CD4-positive, alpha-beta T cell treated with Interleukin-15 for 4 hours (primary cell): ENCODE data around the gene PDK2.

Source experiments
- DNase-seq: peaks from one replicate; pipeline ENCODE4 v3.0.0-alpha.2; 2020; ENCODE audit warnings: low spot score

The PDK2 gene

GRCh38 chr17:50149417-50150353 is 54.5 kb downstream of the PDK2 start:
- peak; percentile 46 for DNase-seq

- no peak for DNase-seq
These were observed 55.3 kb downstream of the PDK2 start, which contains the start of gene PPP1R9B for GRCh38 chr17:50150354-50151040. TSS of gene PPP1R9B (minus strand) at chr17:50150677. CDS start at chr17:50150513, 164 bp downstream.

- peak; percentile 86 for DNase-seq
These were observed 56.1 kb downstream of the PDK2 start for GRCh38 chr17:50151041-50151936.

- peak; percentile 52 for DNase-seq
These were observed 56.9 kb downstream of the PDK2 start for GRCh38 chr17:50151937-50152547.

- DNase-seq: no peak
These were observed 57.6 kb downstream of the PDK2 start for GRCh38 chr17:50152736-50153135.

GRCh38 chr17:50153650-50154575 is 58.8 kb downstream of the PDK2 start:
- no peak for DNase-seq

GRCh38 chr17:50154604-50155003 is 59.5 kb downstream of the PDK2 start:
- DNase-seq: no peak

- no peak for DNase-seq
These were observed 60.1 kb downstream of the PDK2 start for GRCh38 chr17:50155115-50155819.

- no peak for DNase-seq
These were observed 62.7 kb downstream of the PDK2 start for GRCh38 chr17:50157891-50158290.

- peak; percentile 95 for DNase-seq
These were observed 66.1 kb downstream of the PDK2 start for GRCh38 chr17:50161023-50161910.
